Loucy (cell line): ENCODE measurements around the gene SERPINB11.

ENCODE experiments used
- H2AFZ ChIP-seq: fragments of 200-600 bp; sonication (generic); 2 replicates; pipeline ENCODE4 v1.6.0; 2016; ENCODE audit warnings: antibody characterized with exemption, mild to moderate bottlenecking, low read length, moderate library complexity
- H3F3A ChIP-seq: fragments of 200-600 bp; 2 replicates; pipeline ENCODE4 v1.6.0; 2016; ENCODE audit warnings: antibody characterized with exemption, low read depth, mild to moderate bottlenecking
- H3K27me3 ChIP-seq: fragments of 200-600 bp; sonication (generic); 2 replicates; pipeline ENCODE4 v1.6.1; 2014; ENCODE audit warnings: low read length, mild to moderate bottlenecking; ENCODE audit not compliant: insufficient read depth, poor library complexity, severe bottlenecking
- H3K36me3 ChIP-seq: fragments of 200-600 bp; sonication (generic); 2 replicates; pipeline ENCODE4 v1.6.1; 2016; ENCODE audit warnings: low read length; ENCODE audit not compliant: insufficient read depth
- H3K4me1 ChIP-seq: fragments of 200-600 bp; sonication (generic); 2 replicates; pipeline ENCODE4 v1.5.1; 2014; ENCODE audit warnings: low read length, mild to moderate bottlenecking; ENCODE audit not compliant: insufficient read depth, poor library complexity, severe bottlenecking
- H3K4me2 ChIP-seq: fragments of 200-600 bp; sonication (generic); 2 replicates; pipeline ENCODE4 v1.6.0; 2014; ENCODE audit warnings: antibody characterized with exemption, low read length, low read depth, mild to moderate bottlenecking; ENCODE audit not compliant: poor library complexity, severe bottlenecking
- H3K4me3 ChIP-seq: fragments of 200-600 bp; sonication (generic); 2 replicates; pipeline ENCODE4 v1.5.1; 2014; ENCODE audit warnings: low read length, mild to moderate bottlenecking, mixed read lengths; ENCODE audit not compliant: poor library complexity, severe bottlenecking
- H3K79me2 ChIP-seq: fragments of 200-600 bp; sonication (generic); 2 replicates; pipeline ENCODE4 v1.6.1; 2014; ENCODE audit warnings: low read length; ENCODE audit not compliant: insufficient read depth
- H3K9ac ChIP-seq: fragments of 200-600 bp; sonication (generic); 2 replicates; pipeline ENCODE4 v1.6.0; 2014; ENCODE audit warnings: mild to moderate bottlenecking, low read depth, low read length, moderate library complexity; ENCODE audit not compliant: poor library complexity, severe bottlenecking
- H3K9me2 ChIP-seq: fragments of 200-600 bp; sonication (generic); replicated peaks from 2 replicates; pipeline ENCODE4 v1.6.1; 2016; ENCODE audit warnings: low read depth, low read length, mixed read lengths
- H3K9me3 ChIP-seq: fragments of 200-600 bp; sonication (generic); 2 replicates; pipeline ENCODE4 v1.6.1; 2014; ENCODE audit warnings: mild to moderate bottlenecking, antibody characterized with exemption, low read length, low read depth; ENCODE audit not compliant: insufficient read depth
- H4K20me1 ChIP-seq: fragments of 200-600 bp; sonication (generic); 2 replicates; pipeline ENCODE4 v1.6.0; 2014; ENCODE audit warnings: antibody characterized with exemption, low read length, mild to moderate bottlenecking; ENCODE audit not compliant: insufficient read depth, poor library complexity, severe bottlenecking
- CTCF ChIP-seq: fragments of 200-600 bp; sonication (generic); conservative IDR thresholded peaks from 2 replicates; pipeline ENCODE4 v1.5.1; 2014; ENCODE audit warnings: mild to moderate bottlenecking, antibody characterized with exemption, low read length
- EZH2phosphoT487 ChIP-seq: fragments of 200-600 bp; IDR thresholded peaks from 2 replicates; pipeline ENCODE4 v1.6.1; 2018; ENCODE audit warnings: antibody characterized with exemption, mild to moderate bottlenecking, moderate library complexity, borderline replicate concordance

Gene SERPINB11

DNA sequence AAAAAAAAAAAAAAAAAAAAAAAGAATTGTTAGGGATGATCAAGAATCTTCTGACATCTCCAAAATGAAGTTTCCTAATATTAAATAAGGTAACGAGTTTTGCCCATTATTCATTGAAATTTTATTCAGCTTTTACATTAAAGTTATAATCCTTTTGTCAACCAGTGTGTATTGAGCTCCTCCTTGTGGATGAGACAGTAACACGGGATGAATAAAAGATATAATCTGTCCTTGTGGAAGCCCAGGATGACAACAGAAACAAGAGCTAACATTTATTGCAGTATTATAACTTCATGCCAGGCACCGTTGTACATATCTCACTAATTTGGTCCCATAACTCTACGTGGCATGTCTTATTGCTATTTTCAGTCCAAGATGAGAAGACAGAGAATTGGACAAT lies 39.0 kb downstream of the SERPINB11 start:
- Histone ChIP-seq H3K4me3 (no peak overlapping the region), H4K20me1 (no peaks in the 10 kb centered on the region), H3K36me3 (no peaks in the 10 kb centered on the region), H3K27me3 (no peaks in the 10 kb centered on the region), H3K79me2 (no peaks in the 10 kb centered on the region), H3F3A (no peaks in the 10 kb centered on the region), H3K9ac (no peak overlapping the region), H3K9me3 (no peaks in the 10 kb centered on the region), H3K4me2 (no peak overlapping the region), H3K9me2 (no peaks in the 10 kb centered on the region), H3K4me1 (no peaks in the 10 kb centered on the region), H2AFZ (no peak overlapping the region)
- TF ChIP-seq CTCF = 0 out of 2 replicates have a peak, but pooled peaks have one; percentile 8
- no peak for TF ChIP-seq EZH2phosphoT487

- no peaks in the 10 kb centered on the region for H3K27me3 ChIP-seq
- no peak overlapping the region for H3K4me2 ChIP-seq
- no peaks in the 10 kb centered on the region for H3K36me3 ChIP-seq
- no peaks in the 10 kb centered on the region for H3K4me1 ChIP-seq
- H3K4me3 ChIP-seq = no peak overlapping the region
- H3K79me2 ChIP-seq = no peaks in the 10 kb centered on the region
- no peak for TF ChIP-seq CTCF
- no peak for TF ChIP-seq EZH2phosphoT487
- no peaks in the 10 kb centered on the region for H3K9me3 ChIP-seq
- H4K20me1 ChIP-seq = no peaks in the 10 kb centered on the region
- H3F3A ChIP-seq = no peaks in the 10 kb centered on the region
- no peak overlapping the region for H2AFZ ChIP-seq
- H3K9ac ChIP-seq = no peak overlapping the region
- no peaks in the 10 kb centered on the region for H3K9me2 ChIP-seq
Measured at GRCh38 chr18:63747006-63747405, 44.2 kb downstream of the SERPINB11 start.

DNA sequence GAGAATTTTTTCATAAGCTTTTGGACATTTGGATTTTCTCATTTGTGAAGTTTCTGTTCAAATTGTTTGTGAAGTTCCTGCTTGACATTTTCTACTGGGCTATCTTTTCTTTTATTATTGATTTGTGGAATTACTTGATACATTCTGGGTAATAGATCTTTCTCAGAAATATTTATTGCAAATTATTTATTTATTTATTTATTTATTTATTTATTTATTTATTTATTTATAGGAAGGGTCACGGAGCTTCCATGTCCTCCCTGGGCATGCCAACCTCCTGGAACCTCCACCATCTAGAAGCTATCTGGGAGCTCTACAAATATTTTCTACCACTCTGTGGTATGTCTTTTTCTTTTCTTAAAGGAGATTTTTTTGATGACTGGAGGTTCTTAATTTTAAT lies 46.7 kb downstream of the SERPINB11 start:
- Histone ChIP-seq H3K9me2 (no peaks in the 10 kb centered on the region), H3F3A (no peaks in the 10 kb centered on the region), H3K4me1 (no peaks in the 10 kb centered on the region), H3K36me3 (no peaks in the 10 kb centered on the region), H4K20me1 (no peaks in the 10 kb centered on the region), H3K4me3 (no peak overlapping the region), H2AFZ (no peak overlapping the region), H3K79me2 (no peaks in the 10 kb centered on the region), H3K27me3 (no peaks in the 10 kb centered on the region), H3K9ac (no peak overlapping the region), H3K9me3 (no peaks in the 10 kb centered on the region), H3K4me2 (no peak overlapping the region)
- TF ChIP-seq CTCF = no peak
- TF ChIP-seq EZH2phosphoT487 = no peak
